Measurements from ENCODE around the gene RHOT1. TPM values are rescaled to one million over a fixed set of nuclear protein-coding genes. Genes with fewer than 3 reads are reported as not detected.
"Not testable (repeated sequence)": the region's sequence is repeated elsewhere in the genome, so short reads cannot be mapped to it uniquely, and the experiment has no call there.

Gene RHOT1
- total and polyA plus RNA-seq, 5 donors from 2014 or later = 22.2 to 28.7 (median 27.3) TPM

- Mint-ChIP-seq H3K27ac (no peak overlapping the region), H3K4me3 (no peak overlapping the region), H3K4me1 (peaks cover 0 to 17% (median under 1%) of the 10 kb centered on the region in 4 donors), H3K36me3 (no peaks in the 10 kb centered on the region), H3K9me3 (peaks cover 0 to 2% (median 0%) of the 10 kb centered on the region in 7 donors), H3K27me3 (peaks cover 44% of the 10 kb centered on the region)
- Histone ChIP-seq H3K27ac (ENCODE audit: insufficient read depth, low read length, poor library complexity, severe bottlenecking) (no peak overlapping the region), H3K9me3 (ENCODE audit: control insufficient read depth in 2 of 2, low read length in 2 of 2) (no peaks in the 10 kb centered on the region), H3K4me1 (ENCODE audit: control insufficient read depth, insufficient read depth, low read length, poor library complexity, severe bottlenecking) (no peaks in the 10 kb centered on the region), H3K27me3 (ENCODE audit: control insufficient read depth, insufficient read depth, low read length) (peaks cover 16% of the 10 kb centered on the region), H3K4me3 (ENCODE audit: low read depth, low read length) (no peak overlapping the region), H3K36me3 (ENCODE audit: control insufficient read depth, insufficient read depth, low read length) (no peaks in the 10 kb centered on the region)
- DNase-seq = no peak
- ATAC-seq (ENCODE audit: low read depth in 2 of 2) = no peak
Measured at GRCh38 chr17:32259586-32259985, 117.3 kb downstream of the RHOT1 start.

GRCh38 chr17:32261417-32261736 lies 119.1 kb downstream of the RHOT1 start:
- DNase-seq = no peak
- Mint-ChIP-seq H3K9me3 (peaks cover 0 to 2% (median 0%) of the 10 kb centered on the region in 7 donors), H3K27me3 (peaks cover 48% of the 10 kb centered on the region), H3K4me3 (no peak overlapping the region), H3K36me3 (no peaks in the 10 kb centered on the region), H3K4me1 (peaks cover 0 to 23% (median 4%) of the 10 kb centered on the region in 4 donors), H3K27ac (no peak overlapping the region)
- Histone ChIP-seq H3K9me3 (ENCODE audit: control insufficient read depth in 2 of 2, low read length in 2 of 2) (no peaks in the 10 kb centered on the region), H3K4me1 (ENCODE audit: control insufficient read depth, insufficient read depth, low read length, poor library complexity, severe bottlenecking) (peaks cover 5% of the 10 kb centered on the region), H3K27me3 (ENCODE audit: control insufficient read depth, insufficient read depth, low read length) (peaks cover 21% of the 10 kb centered on the region), H3K4me3 (ENCODE audit: low read depth, low read length) (no peak overlapping the region), H3K27ac (ENCODE audit: insufficient read depth, low read length, poor library complexity, severe bottlenecking) (no peak overlapping the region), H3K36me3 (ENCODE audit: control insufficient read depth, insufficient read depth, low read length) (no peaks in the 10 kb centered on the region)
- no peak for ATAC-seq (ENCODE audit: low read depth in 2 of 2)

- Histone ChIP-seq H3K9me3 (ENCODE audit: control insufficient read depth in 2 of 2, low read length in 2 of 2) (no peaks in the 10 kb centered on the region), H3K4me3 (ENCODE audit: low read depth, low read length) (no peak overlapping the region), H3K27ac (ENCODE audit: insufficient read depth, low read length, poor library complexity, severe bottlenecking) (no peak overlapping the region), H3K36me3 (ENCODE audit: control insufficient read depth, insufficient read depth, low read length) (no peaks in the 10 kb centered on the region), H3K27me3 (ENCODE audit: control insufficient read depth, insufficient read depth, low read length) (peaks cover 21% of the 10 kb centered on the region), H3K4me1 (ENCODE audit: control insufficient read depth, insufficient read depth, low read length, poor library complexity, severe bottlenecking) (peaks cover 11% of the 10 kb centered on the region)
- no peak for ATAC-seq (ENCODE audit: low read depth in 2 of 2)
- peaks cover 0 to 25% (median 6%) of the 10 kb centered on the region in 4 donors for H3K4me1 Mint-ChIP-seq
- H3K36me3 Mint-ChIP-seq = no peaks in the 10 kb centered on the region
- H3K27ac Mint-ChIP-seq = no peak overlapping the region
- H3K27me3 Mint-ChIP-seq = peaks cover 50% of the 10 kb centered on the region
- no peak for DNase-seq
- no peak overlapping the region for H3K4me3 Mint-ChIP-seq
- H3K9me3 Mint-ChIP-seq = peaks cover 0 to 2% (median 0%) of the 10 kb centered on the region in 7 donors
Measured at GRCh38 chr17:32261936-32262510, 119.7 kb downstream of the RHOT1 start.

- H3K9me3 ChIP-seq (ENCODE audit: control insufficient read depth in 2 of 2, low read length in 2 of 2); ATAC-seq (ENCODE audit: low read depth in 2 of 2); DNase-seq; H3K36me3 ChIP-seq (ENCODE audit: control insufficient read depth, insufficient read depth, low read length); H3K9me3 Mint-ChIP-seq; H3K27ac Mint-ChIP-seq; H3K36me3 Mint-ChIP-seq; H3K27ac ChIP-seq (ENCODE audit: insufficient read depth, low read length, poor library complexity, severe bottlenecking); H3K4me3 ChIP-seq (ENCODE audit: low read depth, low read length): not testable (repeated sequence)
- H3K4me1 ChIP-seq (ENCODE audit: control insufficient read depth, insufficient read depth, low read length, poor library complexity, severe bottlenecking) = peaks cover 21% of the 10 kb centered on the region
- Mint-ChIP-seq H3K4me3 (peak overlapping the region in 1 of 4 donors; percentile 22), H3K27me3 (peaks cover 61% of the 10 kb centered on the region), H3K4me1 (peaks cover 0 to 37% (median 14%) of the 10 kb centered on the region in 4 donors)
- peaks cover 31% of the 10 kb centered on the region for H3K27me3 ChIP-seq (ENCODE audit: control insufficient read depth, insufficient read depth, low read length)
Measured at GRCh38 chr17:32263515-32263914, 121.2 kb downstream of the RHOT1 start.

- no peak overlapping the region for H3K4me3 ChIP-seq (ENCODE audit: low read depth, low read length)
- no peak for DNase-seq
- ATAC-seq (ENCODE audit: low read depth in 2 of 2) = no peak
- peaks cover 36% of the 10 kb centered on the region for H3K27me3 ChIP-seq (ENCODE audit: control insufficient read depth, insufficient read depth, low read length)
- H3K4me1 ChIP-seq (ENCODE audit: control insufficient read depth, insufficient read depth, low read length, poor library complexity, severe bottlenecking) = peaks cover 21% of the 10 kb centered on the region
- peaks cover 0 to 37% (median 15%) of the 10 kb centered on the region in 4 donors for H3K4me1 Mint-ChIP-seq
- H3K36me3 ChIP-seq (ENCODE audit: control insufficient read depth, insufficient read depth, low read length) = no peaks in the 10 kb centered on the region
- H3K27ac ChIP-seq (ENCODE audit: insufficient read depth, low read length, poor library complexity, severe bottlenecking) = no peak overlapping the region
- H3K9me3 Mint-ChIP-seq = peaks cover 0 to 4% (median 0%) of the 10 kb centered on the region in 7 donors
- peaks cover 66% of the 10 kb centered on the region for H3K27me3 Mint-ChIP-seq
- H3K36me3 Mint-ChIP-seq = peaks cover 8% of the 10 kb centered on the region
- H3K27ac Mint-ChIP-seq = peak overlapping the region in 1 of 3 donors; percentile 44
- peak overlapping the region; percentile 54 to 86 (median 78) for H3K4me3 Mint-ChIP-seq
- H3K9me3 ChIP-seq (ENCODE audit: control insufficient read depth in 2 of 2, low read length in 2 of 2) = no peaks in the 10 kb centered on the region
Measured at GRCh38 chr17:32264140-32264799, 122.0 kb downstream of the RHOT1 start.

- H3K27ac ChIP-seq (ENCODE audit: insufficient read depth, low read length, poor library complexity, severe bottlenecking) = no peak overlapping the region
- Mint-ChIP-seq H3K4me3 (peak overlapping the region; percentile 79 to 93 (median 84)), H3K9me3 (peaks cover 0 to 4% (median 0%) of the 10 kb centered on the region in 7 donors), H3K27me3 (peaks cover 67% of the 10 kb centered on the region), H3K36me3 (peaks cover 8% of the 10 kb centered on the region), H3K27ac (no peak overlapping the region), H3K4me1 (peaks cover 0 to 37% (median 15%) of the 10 kb centered on the region in 4 donors)
- H3K27me3 ChIP-seq (ENCODE audit: control insufficient read depth, insufficient read depth, low read length) = peaks cover 36% of the 10 kb centered on the region
- H3K4me3 ChIP-seq (ENCODE audit: low read depth, low read length) = no peak overlapping the region
- peaks cover 21% of the 10 kb centered on the region for H3K4me1 ChIP-seq (ENCODE audit: control insufficient read depth, insufficient read depth, low read length, poor library complexity, severe bottlenecking)
- ATAC-seq (ENCODE audit: low read depth in 2 of 2) (no peak), DNase-seq (no peak)
- no peaks in the 10 kb centered on the region for H3K36me3 ChIP-seq (ENCODE audit: control insufficient read depth, insufficient read depth, low read length)
- H3K9me3 ChIP-seq (ENCODE audit: control insufficient read depth in 2 of 2, low read length in 2 of 2) = no peaks in the 10 kb centered on the region
Measured at GRCh38 chr17:32264823-32265191, 122.5 kb downstream of the RHOT1 start.

- no peak within 1 kb of the TSS for H3K4me3 ChIP-seq (ENCODE audit: low read depth, low read length)
- peaks cover 40% of the 10 kb centered on the region for H3K27me3 ChIP-seq (ENCODE audit: control insufficient read depth, insufficient read depth, low read length)
- H3K4me1 ChIP-seq (ENCODE audit: control insufficient read depth, insufficient read depth, low read length, poor library complexity, severe bottlenecking) = peaks cover 21% of the 10 kb centered on the region
- Mint-ChIP-seq H3K9me3 (peaks cover 0 to 2% (median 0%) of the 10 kb centered on the region in 7 donors), H3K36me3 (peaks cover 8% of the 10 kb centered on the region), H3K27ac (no peak within 1 kb of the TSS), H3K4me3 (peak within 1 kb of the TSS; percentile 79 to 93 (median 84)), H3K4me1 (peaks cover 0 to 37% (median 15%) of the 10 kb centered on the region in 4 donors), H3K27me3 (peaks cover 68% of the 10 kb centered on the region)
- no peaks in the 10 kb centered on the region for H3K9me3 ChIP-seq (ENCODE audit: control insufficient read depth in 2 of 2, low read length in 2 of 2)
- ATAC-seq (ENCODE audit: low read depth in 2 of 2) (peak in 1 of 2 donors; percentile 7), DNase-seq (no peak)
- no peaks in the 10 kb centered on the region for H3K36me3 ChIP-seq (ENCODE audit: control insufficient read depth, insufficient read depth, low read length)
- H3K27ac ChIP-seq (ENCODE audit: insufficient read depth, low read length, poor library complexity, severe bottlenecking) = no peak within 1 kb of the TSS
Measured at GRCh38 chr17:32265192-32265923, 123.1 kb downstream of the RHOT1 start, which contains the start of gene RHBDL3. TSS of gene RHBDL3 (plus strand) at chr17:32265832. CDS start at chr17:32266190, 358 bp downstream.
